Activated gamma-delta T cell treated with Interleukin-2 at 50 U/mL for 16 hours (primary cell): ENCODE data around the gene ADAMTS17.

Experiments used
- DNase-seq: peaks from one replicate; pipeline ENCODE4 v3.0.0-alpha.2; 2020

ADAMTS17 gene

GRCh38 chr15:100245855-100246254 lies 95.9 kb downstream of the ADAMTS17 start:
- no peak for DNase-seq

GRCh38 chr15:100245487-100245820 lies 96.3 kb downstream of the ADAMTS17 start:
- DNase-seq, result no peak

- DNase-seq, result no peak
Observed at GRCh38 chr15:100244796-100245486, 96.8 kb downstream of the ADAMTS17 start.

GRCh38 chr15:100242989-100243388 lies 98.8 kb downstream of the ADAMTS17 start:
- no peak for DNase-seq

GRCh38 chr15:100241572-100242482 lies 99.9 kb downstream of the ADAMTS17 start:
- DNase-seq, result no peak

- no peak for DNase-seq
Observed at GRCh38 chr15:100236981-100237720, 104.6 kb downstream of the ADAMTS17 start.

GRCh38 chr15:100235030-100235617 lies 106.7 kb downstream of the ADAMTS17 start:
- no peak for DNase-seq

- no peak for DNase-seq
Observed at GRCh38 chr15:100234158-100235029, 107.4 kb downstream of the ADAMTS17 start.

GRCh38 chr15:100230784-100231183 lies 111.0 kb downstream of the ADAMTS17 start:
- DNase-seq, result no peak

- DNase-seq, result no peak
Observed at GRCh38 chr15:100229181-100230163, 112.3 kb downstream of the ADAMTS17 start.

GRCh38 chr15:100227781-100228180 lies 114.0 kb downstream of the ADAMTS17 start:
- DNase-seq, result no peak

GRCh38 chr15:100226107-100226506 lies 115.7 kb downstream of the ADAMTS17 start:
- no peak for DNase-seq

- no peak for DNase-seq
Observed at GRCh38 chr15:100224206-100225185, 117.3 kb downstream of the ADAMTS17 start.

- DNase-seq, result no peak
Observed at GRCh38 chr15:100222349-100222715, 119.4 kb downstream of the ADAMTS17 start.

GRCh38 chr15:100221471-100222348 lies 120.1 kb downstream of the ADAMTS17 start:
- DNase-seq, result no peak

GRCh38 chr15:100220058-100220768 lies 121.6 kb downstream of the ADAMTS17 start:
- no peak for DNase-seq

- no peak for DNase-seq
Observed at GRCh38 chr15:100218434-100218833, 123.3 kb downstream of the ADAMTS17 start.

- no peak for DNase-seq
Observed at GRCh38 chr15:100216182-100216581, 125.6 kb downstream of the ADAMTS17 start.
